H1 (cell line): Measurements from ENCODE around the gene MPV17. TPM values are rescaled to one million over a fixed set of nuclear protein-coding genes. Genes with fewer than 3 reads are reported as not detected.

Experiments used
- BACH1 ChIP-seq: IDR thresholded peaks from 2 replicates; pipeline ENCODE4 v1.6.1; 2012; ENCODE audit warnings: low read length, improper control_type of control experiment
- BRCA1 ChIP-seq: IDR thresholded peaks from 2 replicates; pipeline ENCODE4 v1.6.1; 2012; ENCODE audit warnings: low read depth, low read length, improper control_type of control experiment
- EGR1 ChIP-seq: IDR thresholded peaks from 2 replicates; pipeline ENCODE4 v1.6.1; 2011; ENCODE audit warnings: low read depth, low read length, borderline replicate concordance
- EP300 ChIP-seq, 2 experiments: IDR thresholded peaks; 1 replicate in 1 of 2; 2 replicates in 1 of 2; pipeline ENCODE4 v1.6.1; 2011 to 2012; ENCODE audit warnings: low read depth in 2 of 2, low read length in 2 of 2, mild to moderate bottlenecking in 2 of 2, borderline replicate concordance in 1 of 2, inconsistent platforms in 1 of 2, moderate library complexity in 1 of 2
- HDAC2 ChIP-seq, 2 experiments: fragments of 300-600 bp in 1 of 2; sonication (generic) in 1 of 2; IDR thresholded peaks; 2 replicates each; pipeline ENCODE4 v1.6.1; 2011 to 2012; ENCODE audit warnings: low read depth in 2 of 2, low read length in 2 of 2, mild to moderate bottlenecking in 2 of 2, moderate library complexity in 2 of 2, borderline replicate concordance in 1 of 2, inconsistent platforms in 1 of 2
- JUND ChIP-seq: IDR thresholded peaks from 2 replicates; pipeline ENCODE4 v1.6.1; 2011; ENCODE audit warnings: mild to moderate bottlenecking, improper control_type of control experiment, low read length
- MAFK ChIP-seq: IDR thresholded peaks from 2 replicates; pipeline ENCODE4 v1.6.1; 2012; ENCODE audit warnings: low read depth, mild to moderate bottlenecking, improper control_type of control experiment, low read length
- PHF8 ChIP-seq: fragments of 200-600 bp; sonication (generic); conservative IDR thresholded peaks from 2 replicates; pipeline ENCODE4 v1.7.1; 2012; ENCODE audit warnings: low read depth, mild to moderate bottlenecking, inconsistent platforms, low read length, moderate library complexity
- POU5F1 ChIP-seq: IDR thresholded peaks from 2 replicates; pipeline ENCODE4 v1.6.1; 2011; ENCODE audit warnings: low read depth, mild to moderate bottlenecking, low read length, moderate library complexity
- RAD21 ChIP-seq, 2 experiments: IDR thresholded peaks in 1 of 2; conservative IDR thresholded peaks in 1 of 2; 2 replicates each; pipeline ENCODE4 v1.6.1; 2011; ENCODE audit warnings: low read depth in 2 of 2, low read length in 2 of 2, improper control_type of control experiment in 1 of 2, inconsistent platforms in 1 of 2, mild to moderate bottlenecking in 1 of 2, moderate library complexity in 1 of 2
- RFX5 ChIP-seq: IDR thresholded peaks from 2 replicates; pipeline ENCODE4 v1.6.1; 2011; ENCODE audit warnings: low read depth, low read length, improper control_type of control experiment, borderline replicate concordance
- RXRA ChIP-seq: IDR thresholded peaks from 2 replicates; pipeline ENCODE4 v1.6.1; 2011; ENCODE audit warnings: low read depth, mild to moderate bottlenecking, low read length, moderate library complexity; ENCODE audit not compliant: insufficient read depth
- SIN3A ChIP-seq, 2 experiments: IDR thresholded peaks in 1 of 2; conservative IDR thresholded peaks in 1 of 2; 2 replicates each; pipeline ENCODE4 v1.6.1; 2011 to 2012; ENCODE audit warnings: low read length in 2 of 2, improper control_type of control experiment in 1 of 2, low read depth in 1 of 2, mild to moderate bottlenecking in 1 of 2
- TAF1 ChIP-seq: IDR thresholded peaks from 2 replicates; pipeline ENCODE4 v1.6.1; 2011; ENCODE audit warnings: mild to moderate bottlenecking, low read depth, low read length
- TAF7 ChIP-seq: optimal IDR thresholded peaks from 2 replicates; pipeline ENCODE3; 2011; ENCODE audit warnings: low read depth, mild to moderate bottlenecking, inconsistent platforms, low read length, moderate library complexity, borderline replicate concordance
- TEAD4 ChIP-seq: IDR thresholded peaks from 2 replicates; pipeline ENCODE4 v1.6.1; 2012; ENCODE audit warnings: low read depth, low read length, inconsistent platforms, mixed read lengths
- polyA plus RNA-seq, 7 experiments: library from polyadenylated mRNA; depleted of rRNA in 3 of 7; stranded (reverse) in 5 of 7; unstranded in 2 of 7; fragments of >200 nt in 5 of 7; fragments of 200-250 nt in 2 of 7; gene quantifications; 1 replicate in 5 of 7; 2 replicates in 1 of 7; 4 replicates in 1 of 7; pipeline versions ENCODE4 v1.2.1 to v1.2.3, GENCODE V29; 2011 to 2013; ENCODE audit warnings: missing spikeins in 2 of 7, mixed read lengths in 2 of 7
- total RNA-seq: library from RNA; stranded (reverse); fragmentation: NEBNext Ultra II Directional; extraction: Animal tissue kit (Norgen Biotek cat#: 25700); gene quantifications from 2 replicates; pipeline ENCODE4 v1.2.1, GENCODE V29; 2021
- TF ChIP-seq, protein P1 (sequence below): IDR thresholded peaks from 2 replicates; pipeline ENCODE4 v1.6.1; 2012; ENCODE audit warnings: low read length, inconsistent platforms
- TF ChIP-seq, protein P2 (sequence below): IDR thresholded peaks from 2 replicates; pipeline ENCODE4 v1.6.1; 2011; ENCODE audit warnings: low read length, improper control_type of control experiment
- TF ChIP-seq, protein P3 (sequence below): IDR thresholded peaks from 2 replicates; pipeline ENCODE4 v1.6.1; 2012; ENCODE audit warnings: inconsistent platforms

The MPV17 gene
- total and polyA plus RNA-seq, 2 of the 8 experiments (the other 6 are each of a cell fraction or from before 2014, with no cell fraction given), result 45.2 to 181 TPM

DNA sequence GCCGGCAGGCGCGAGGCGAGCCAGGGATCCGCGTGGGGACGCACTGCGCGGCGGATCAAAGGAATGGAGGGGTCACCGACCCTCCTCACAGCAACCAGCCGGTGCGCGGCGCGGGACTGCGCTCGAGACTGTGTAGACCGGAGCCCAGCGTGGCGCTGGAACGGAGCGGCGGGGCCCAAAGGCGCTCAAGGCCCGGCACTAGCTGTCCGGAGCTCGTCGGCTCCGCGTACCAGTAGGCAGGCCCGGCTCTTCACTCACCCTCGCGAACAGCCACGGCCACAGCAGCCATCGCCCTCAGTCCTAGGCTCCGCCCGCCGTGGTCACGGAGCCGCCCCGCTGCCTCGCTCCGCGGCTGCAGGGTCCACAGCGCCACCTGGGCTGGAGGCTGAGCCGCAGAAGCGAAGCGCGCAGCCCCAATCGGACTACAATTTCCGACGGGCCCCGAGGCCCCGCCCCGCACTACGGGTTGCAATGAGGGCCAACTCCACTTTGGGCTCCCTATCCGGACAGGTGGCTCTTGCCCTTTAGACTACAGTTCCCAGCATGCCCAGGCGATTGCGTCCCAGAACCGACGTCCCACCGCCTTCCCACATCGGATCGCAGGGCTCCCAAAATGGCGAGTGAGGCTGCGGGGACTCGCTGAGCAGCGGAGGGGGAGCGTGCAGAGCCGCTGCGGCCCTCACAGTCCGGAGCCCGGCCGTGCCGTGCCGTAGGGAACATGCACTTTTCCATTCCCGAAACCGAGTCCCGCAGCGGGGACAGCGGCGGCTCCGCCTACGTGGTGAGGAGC is 47.3 kb upstream of the MPV17 start, which contains the start of the genes EIF2B4 and SNX17 (continued):
- TF ChIP-seq, protein P1, sequence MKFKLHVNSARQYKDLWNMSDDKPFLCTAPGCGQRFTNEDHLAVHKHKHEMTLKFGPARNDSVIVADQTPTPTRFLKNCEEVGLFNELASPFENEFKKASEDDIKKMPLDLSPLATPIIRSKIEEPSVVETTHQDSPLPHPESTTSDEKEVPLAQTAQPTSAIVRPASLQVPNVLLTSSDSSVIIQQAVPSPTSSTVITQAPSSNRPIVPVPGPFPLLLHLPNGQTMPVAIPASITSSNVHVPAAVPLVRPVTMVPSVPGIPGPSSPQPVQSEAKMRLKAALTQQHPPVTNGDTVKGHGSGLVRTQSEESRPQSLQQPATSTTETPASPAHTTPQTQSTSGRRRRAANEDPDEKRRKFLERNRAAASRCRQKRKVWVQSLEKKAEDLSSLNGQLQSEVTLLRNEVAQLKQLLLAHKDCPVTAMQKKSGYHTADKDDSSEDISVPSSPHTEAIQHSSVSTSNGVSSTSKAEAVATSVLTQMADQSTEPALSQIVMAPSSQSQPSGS, result no peak
- TF ChIP-seq HDAC2 (IDR thresholded peaks at IDR 0.05; ENCODE audit: borderline replicate concordance in 1 of 2, low read depth in 2 of 2, low read length in 2 of 2) (peak; percentile 39 to 77; a peak in 3 of 4 replicates), TEAD4 (no peak; the same call in 1 of the 2 replicates), TAF1 (peak; percentile 74), JUND (no peak), SIN3A (conservative IDR thresholded peaks at IDR 0.05 in 1 of 2, IDR thresholded peaks at IDR 0.05 in 1 of 2; ENCODE audit: low read depth in 1 of 2, low read length in 2 of 2) (peak in 1 of 2 experiments; percentile 89; a peak in 3 of 4 replicates), MAFK (no peak), RXRA (no peak), RAD21 (IDR thresholded peaks at IDR 0.05 in 1 of 2, conservative IDR thresholded peaks at IDR 0.05 in 1 of 2; ENCODE audit: low read depth in 2 of 2, low read length in 2 of 2) (peak; percentile 50 to 58; a peak in 3 of 4 replicates), EP300 (IDR thresholded peaks at IDR 0.05; ENCODE audit: borderline replicate concordance in 1 of 2, low read depth in 2 of 2, low read length in 2 of 2) (peak in 1 of 2 experiments; percentile 42; a peak in 1 of 3 replicates), EGR1 (no peak), PHF8 (peak; percentile 72), RFX5 (no peak), TAF7 (peak; percentile 74), POU5F1 (no peak), BACH1 (peak; percentile 86), BRCA1 (no peak)
- TF ChIP-seq, protein P2, sequence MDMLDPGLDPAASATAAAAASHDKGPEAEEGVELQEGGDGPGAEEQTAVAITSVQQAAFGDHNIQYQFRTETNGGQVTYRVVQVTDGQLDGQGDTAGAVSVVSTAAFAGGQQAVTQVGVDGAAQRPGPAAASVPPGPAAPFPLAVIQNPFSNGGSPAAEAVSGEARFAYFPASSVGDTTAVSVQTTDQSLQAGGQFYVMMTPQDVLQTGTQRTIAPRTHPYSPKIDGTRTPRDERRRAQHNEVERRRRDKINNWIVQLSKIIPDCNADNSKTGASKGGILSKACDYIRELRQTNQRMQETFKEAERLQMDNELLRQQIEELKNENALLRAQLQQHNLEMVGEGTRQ, result no peak
- TF ChIP-seq, protein P3, sequence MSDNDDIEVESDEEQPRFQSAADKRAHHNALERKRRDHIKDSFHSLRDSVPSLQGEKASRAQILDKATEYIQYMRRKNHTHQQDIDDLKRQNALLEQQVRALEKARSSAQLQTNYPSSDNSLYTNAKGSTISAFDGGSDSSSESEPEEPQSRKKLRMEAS, result peak; percentile 61
